Measurements from ENCODE around the gene INSR.

DNA sequence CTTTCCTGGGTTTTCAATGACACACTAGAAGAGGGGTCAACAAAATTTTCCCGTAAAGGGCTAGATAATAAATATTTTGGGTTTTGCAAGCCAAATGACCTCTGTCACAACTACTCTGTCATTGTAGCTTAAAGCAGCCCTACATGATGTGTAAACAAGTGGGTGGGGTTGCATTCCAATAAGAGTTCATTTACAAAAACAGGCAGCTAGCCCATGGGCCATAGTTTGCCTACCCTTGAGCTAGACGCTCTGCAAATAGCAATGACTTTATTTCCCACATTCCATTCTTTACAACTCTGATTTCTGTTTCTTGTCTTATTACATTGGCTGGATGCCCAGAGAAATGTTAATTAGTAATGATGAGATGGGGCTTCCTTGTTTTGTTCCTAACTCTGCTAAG is 148.7 kb downstream of the INSR start:
- no peak for TF ChIP-seq POLR2A (IDR thresholded peaks at IDR 0.05)
- TF ChIP-seq, protein P1, sequence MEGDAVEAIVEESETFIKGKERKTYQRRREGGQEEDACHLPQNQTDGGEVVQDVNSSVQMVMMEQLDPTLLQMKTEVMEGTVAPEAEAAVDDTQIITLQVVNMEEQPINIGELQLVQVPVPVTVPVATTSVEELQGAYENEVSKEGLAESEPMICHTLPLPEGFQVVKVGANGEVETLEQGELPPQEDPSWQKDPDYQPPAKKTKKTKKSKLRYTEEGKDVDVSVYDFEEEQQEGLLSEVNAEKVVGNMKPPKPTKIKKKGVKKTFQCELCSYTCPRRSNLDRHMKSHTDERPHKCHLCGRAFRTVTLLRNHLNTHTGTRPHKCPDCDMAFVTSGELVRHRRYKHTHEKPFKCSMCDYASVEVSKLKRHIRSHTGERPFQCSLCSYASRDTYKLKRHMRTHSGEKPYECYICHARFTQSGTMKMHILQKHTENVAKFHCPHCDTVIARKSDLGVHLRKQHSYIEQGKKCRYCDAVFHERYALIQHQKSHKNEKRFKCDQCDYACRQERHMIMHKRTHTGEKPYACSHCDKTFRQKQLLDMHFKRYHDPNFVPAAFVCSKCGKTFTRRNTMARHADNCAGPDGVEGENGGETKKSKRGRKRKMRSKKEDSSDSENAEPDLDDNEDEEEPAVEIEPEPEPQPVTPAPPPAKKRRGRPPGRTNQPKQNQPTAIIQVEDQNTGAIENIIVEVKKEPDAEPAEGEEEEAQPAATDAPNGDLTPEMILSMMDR (IDR thresholded peaks at IDR 0.05 in 4 of 5, conservative IDR thresholded peaks at IDR 0.05 in 1 of 5): no peak

Measured in gastrocnemius medialis (tissue), 4 donors.